T-helper 17 cell (primary cell): ENCODE results near the gene USH2A. TPM values are rescaled to one million over a fixed set of nuclear protein-coding genes. Genes with fewer than 3 reads are reported as not detected.

ENCODE experiments used
- ATAC-seq: fragments of 150-1000 bp; cut with Tn5 transposase; 2 replicates; pipeline ENCODE4 v1.10.0; 2021; ENCODE audit warnings: mild to moderate bottlenecking, moderate library complexity
- DNase-seq, 3 donors: peaks; one replicate each; pipeline versions ENCODE4 v3.0.0 to v3.0.0-alpha.2; 2020 to 2021
- H3K9me3 ChIP-seq: one replicate; pipeline ENCODE4 v1.7.0; 2013; ENCODE audit warnings: low read length, mild to moderate bottlenecking; ENCODE audit not compliant: control insufficient read depth, poor library complexity, severe bottlenecking
- H3K27ac Mint-ChIP-seq: one replicate; pipeline ENCODE4 v1.8.0; 2022; ENCODE audit warnings: mild to moderate bottlenecking, moderate library complexity, mixed read lengths
- H3K27me3 Mint-ChIP-seq: one replicate; pipeline ENCODE4 v1.8.0; 2022; ENCODE audit warnings: mixed read lengths
- H3K36me3 Mint-ChIP-seq: one replicate; pipeline ENCODE4 v1.8.0; 2022; ENCODE audit warnings: low read depth, mixed read lengths
- H3K4me1 Mint-ChIP-seq: one replicate; pipeline ENCODE4 v1.8.0; 2022; ENCODE audit warnings: mild to moderate bottlenecking, mixed read lengths
- H3K4me3 Mint-ChIP-seq: one replicate; pipeline ENCODE4 v1.8.0; 2022; ENCODE audit warnings: mild to moderate bottlenecking, moderate library complexity, mixed read lengths
- total RNA-seq, 4 donors: library from RNA in 2 of 4; stranded (reverse) in 2 of 4; gene quantifications; one replicate each; pipeline ENCODE4 v1.2.3 and lab custom pipeline; 2022 to 2026

Gene USH2A
- total RNA-seq, 2 donors from 2014 or later = not detected

- DNase-seq (no peak), ATAC-seq (no peak)
- H3K27ac Mint-ChIP-seq = no peak overlapping the region
- H3K36me3 Mint-ChIP-seq = no peaks in the 10 kb centered on the region
- no peaks in the 10 kb centered on the region for H3K9me3 ChIP-seq
- H3K4me3 Mint-ChIP-seq = no peak overlapping the region
- H3K4me1 Mint-ChIP-seq = no peaks in the 10 kb centered on the region
- H3K27me3 Mint-ChIP-seq = no peaks in the 10 kb centered on the region
Observed at GRCh38 chr1:215923129-215923824, 500.0 kb downstream of the USH2A start.

- ATAC-seq (no peak), DNase-seq (no peak)
- Mint-ChIP-seq H3K27ac (no peak overlapping the region), H3K4me1 (no peaks in the 10 kb centered on the region), H3K27me3 (no peaks in the 10 kb centered on the region), H3K36me3 (no peaks in the 10 kb centered on the region), H3K4me3 (no peak overlapping the region)
- H3K9me3 ChIP-seq = no peaks in the 10 kb centered on the region
Observed at GRCh38 chr1:215911406-215911968, 511.8 kb downstream of the USH2A start.

DNA sequence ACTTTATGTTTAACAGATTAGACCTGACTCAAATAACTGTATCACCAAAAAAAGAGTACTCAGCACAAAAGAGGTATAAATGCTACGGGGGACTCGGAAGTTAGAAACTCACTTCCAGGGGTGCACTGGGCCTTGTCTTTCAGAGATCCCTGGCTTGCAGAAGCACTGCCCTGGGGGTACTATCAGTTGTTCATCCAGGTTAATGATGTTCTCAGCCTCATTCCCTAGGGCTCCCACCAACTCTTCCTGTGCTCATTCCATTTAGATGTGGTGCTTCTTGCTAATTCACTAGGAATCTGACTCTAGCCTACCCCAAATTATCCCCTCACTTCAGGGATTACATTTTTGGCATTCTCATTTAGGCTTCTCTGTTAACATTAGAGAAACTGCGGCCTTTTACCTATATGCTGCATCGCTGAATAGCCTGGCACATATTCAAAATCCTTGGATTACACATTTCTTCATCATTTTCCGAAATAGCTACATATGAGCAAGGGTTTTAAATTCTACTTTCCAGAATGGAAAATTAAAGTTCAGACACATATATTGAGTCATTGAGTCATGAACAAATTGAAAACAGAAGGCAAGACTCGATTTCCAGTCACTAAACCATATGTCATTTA, 517.6 kb downstream of the USH2A start:
- ATAC-seq = no peak
- no peak for DNase-seq
- Mint-ChIP-seq H3K36me3 (no peaks in the 10 kb centered on the region), H3K4me1 (no peaks in the 10 kb centered on the region), H3K27ac (no peak overlapping the region), H3K27me3 (no peaks in the 10 kb centered on the region), H3K4me3 (no peak overlapping the region)
- no peaks in the 10 kb centered on the region for H3K9me3 ChIP-seq

DNA sequence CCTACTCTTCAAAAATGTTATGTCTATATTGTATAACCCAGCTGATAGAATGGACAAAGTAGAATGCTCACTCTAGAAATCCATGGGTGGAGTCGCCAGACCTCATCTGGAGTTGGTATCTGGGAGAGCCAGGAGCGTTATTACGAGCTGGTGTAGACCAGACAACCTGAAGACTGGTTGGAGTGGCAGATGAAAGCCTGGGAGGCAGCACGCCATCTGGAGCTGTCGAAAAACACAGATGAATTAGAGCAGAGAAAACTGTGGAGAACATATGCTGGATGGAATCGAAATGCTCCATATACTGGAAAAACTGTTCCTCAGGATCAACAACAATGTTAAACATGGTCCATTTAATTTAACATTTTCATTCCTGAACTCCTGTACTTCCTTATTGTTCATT, 522.6 kb downstream of the USH2A start:
- H3K4me1 Mint-ChIP-seq = no peaks in the 10 kb centered on the region
- no peak overlapping the region for H3K4me3 Mint-ChIP-seq
- H3K36me3 Mint-ChIP-seq = no peaks in the 10 kb centered on the region
- no peaks in the 10 kb centered on the region for H3K27me3 Mint-ChIP-seq
- no peak for ATAC-seq
- DNase-seq = no peak
- no peaks in the 10 kb centered on the region for H3K9me3 ChIP-seq
- no peak overlapping the region for H3K27ac Mint-ChIP-seq

DNA sequence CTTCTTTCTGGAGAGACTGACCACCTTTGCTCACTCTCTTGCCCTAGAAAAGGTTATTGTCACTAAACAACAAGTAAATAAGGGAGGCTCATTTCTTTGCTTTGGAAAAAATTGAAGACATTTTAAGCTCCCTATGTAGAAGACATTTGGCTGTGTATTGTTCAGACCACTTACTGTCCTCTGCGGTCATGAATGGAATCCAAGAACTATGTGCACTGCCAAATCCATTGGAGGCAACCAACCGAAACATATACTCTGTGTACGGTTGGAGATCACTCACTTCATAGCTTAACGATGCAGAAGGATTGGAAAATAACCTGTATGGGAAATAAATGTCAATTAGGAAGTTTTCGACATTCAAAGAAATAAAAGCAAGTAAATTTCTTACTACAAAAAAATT, 523.3 kb downstream of the USH2A start:
- DNase-seq (no peak), ATAC-seq (no peak)
- H3K27me3 Mint-ChIP-seq = no peaks in the 10 kb centered on the region
- H3K36me3 Mint-ChIP-seq = no peaks in the 10 kb centered on the region
- H3K4me1 Mint-ChIP-seq = no peaks in the 10 kb centered on the region
- H3K9me3 ChIP-seq = no peaks in the 10 kb centered on the region
- H3K27ac Mint-ChIP-seq = no peak overlapping the region
- no peak overlapping the region for H3K4me3 Mint-ChIP-seq

GRCh38 chr1:215895893-215896292, 527.4 kb downstream of the USH2A start:
- Mint-ChIP-seq H3K36me3 (no peaks in the 10 kb centered on the region), H3K4me3 (no peak overlapping the region), H3K27me3 (no peaks in the 10 kb centered on the region)

DNA sequence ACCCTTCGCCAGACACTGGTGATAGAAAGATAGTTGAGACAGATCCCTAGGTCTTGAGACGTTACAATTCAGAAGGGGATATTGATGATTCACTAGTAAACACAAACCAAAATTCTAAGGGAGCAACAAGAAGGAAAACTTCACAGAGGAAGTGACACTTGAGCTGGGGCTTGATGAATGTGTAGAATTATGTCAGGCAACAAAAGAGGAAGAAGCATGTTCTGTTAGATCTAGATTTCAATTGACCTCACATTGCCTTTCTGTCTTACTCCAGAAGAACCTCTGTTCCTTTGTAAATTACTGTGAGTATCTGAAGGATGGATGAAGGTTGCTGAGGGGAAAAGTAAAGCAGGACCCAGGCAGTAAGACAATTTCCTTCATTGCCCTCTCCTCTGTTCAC, 528.0 kb downstream of the USH2A start:
- H3K27me3 Mint-ChIP-seq = no peaks in the 10 kb centered on the region
- H3K27ac Mint-ChIP-seq = no peak overlapping the region
- H3K4me1 Mint-ChIP-seq = no peaks in the 10 kb centered on the region
- no peak overlapping the region for H3K4me3 Mint-ChIP-seq
- no peak for DNase-seq
- H3K9me3 ChIP-seq = no peaks in the 10 kb centered on the region
- H3K36me3 Mint-ChIP-seq = no peaks in the 10 kb centered on the region
- no peak for ATAC-seq

More at GRCh38 chr1:215895893-215896292, 527.4 kb downstream of the USH2A start:
- Mint-ChIP-seq H3K27ac (no peak overlapping the region), H3K4me1 (no peaks in the 10 kb centered on the region)
- ATAC-seq = no peak
- DNase-seq = no peak
- H3K9me3 ChIP-seq = no peaks in the 10 kb centered on the region

DNA sequence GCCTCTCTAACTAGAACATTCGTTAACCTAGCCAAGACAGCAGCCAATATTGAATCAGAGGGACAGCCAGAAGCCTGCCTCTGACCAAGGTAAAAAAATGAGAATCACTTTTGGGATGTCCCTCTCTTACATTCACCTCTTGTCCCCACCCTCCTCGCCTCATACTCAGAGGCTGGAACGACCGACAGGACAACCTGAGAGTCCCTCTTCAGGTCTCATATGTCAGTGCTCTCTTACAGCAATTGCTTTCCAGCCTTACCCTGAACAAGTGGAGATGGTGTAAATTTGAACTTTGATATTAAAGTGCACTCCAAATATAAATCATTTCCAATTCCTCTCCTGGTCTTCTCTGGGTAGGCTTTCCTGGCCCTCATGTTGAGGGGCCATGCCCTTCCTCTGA, 528.6 kb downstream of the USH2A start:
- Mint-ChIP-seq H3K27ac (no peak overlapping the region), H3K36me3 (no peaks in the 10 kb centered on the region), H3K4me3 (no peak overlapping the region), H3K4me1 (no peaks in the 10 kb centered on the region), H3K27me3 (no peaks in the 10 kb centered on the region)
- no peak for ATAC-seq
- no peak for DNase-seq
- H3K9me3 ChIP-seq = no peaks in the 10 kb centered on the region

GRCh38 chr1:215891266-215892057, 531.8 kb downstream of the USH2A start:
- Mint-ChIP-seq H3K4me3 (no peak overlapping the region), H3K36me3 (no peaks in the 10 kb centered on the region), H3K4me1 (no peaks in the 10 kb centered on the region), H3K27ac (no peak overlapping the region), H3K27me3 (no peaks in the 10 kb centered on the region)
- H3K9me3 ChIP-seq = no peaks in the 10 kb centered on the region
- DNase-seq (no peak), ATAC-seq (no peak)

- no peaks in the 10 kb centered on the region for H3K9me3 ChIP-seq
- Mint-ChIP-seq H3K4me3 (no peak overlapping the region), H3K4me1 (no peaks in the 10 kb centered on the region), H3K27me3 (no peaks in the 10 kb centered on the region), H3K36me3 (no peaks in the 10 kb centered on the region), H3K27ac (no peak overlapping the region)
- ATAC-seq = no peak
- no peak for DNase-seq
Observed at GRCh38 chr1:215890438-215890837, 532.8 kb downstream of the USH2A start.

DNA sequence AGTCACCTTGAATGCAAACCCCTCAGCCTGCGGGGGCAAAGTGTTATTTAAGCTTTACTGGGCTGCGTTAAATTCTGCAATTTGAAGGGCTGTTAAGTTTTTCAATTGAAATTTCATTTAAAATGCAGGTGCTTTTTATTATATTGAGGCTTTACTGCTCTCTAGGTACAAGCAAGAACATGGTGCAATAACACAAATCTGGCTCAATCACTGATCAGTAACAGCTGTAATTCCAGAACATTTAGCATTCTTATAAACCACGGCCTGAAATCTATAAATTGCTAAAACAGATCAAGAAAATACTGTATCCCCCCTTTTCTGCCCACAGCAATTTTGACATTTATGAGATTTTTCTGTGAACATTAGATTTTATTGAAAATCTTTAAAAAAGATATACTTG, 533.4 kb downstream of the USH2A start:
- DNase-seq (no peak), ATAC-seq (no peak)
- no peak overlapping the region for H3K27ac Mint-ChIP-seq
- no peaks in the 10 kb centered on the region for H3K27me3 Mint-ChIP-seq
- no peaks in the 10 kb centered on the region for H3K9me3 ChIP-seq
- H3K4me3 Mint-ChIP-seq = no peak overlapping the region
- H3K4me1 Mint-ChIP-seq = no peaks in the 10 kb centered on the region
- H3K36me3 Mint-ChIP-seq = no peaks in the 10 kb centered on the region

GRCh38 chr1:215888159-215888558, 535.1 kb downstream of the USH2A start:
- H3K36me3 Mint-ChIP-seq = no peaks in the 10 kb centered on the region

DNA sequence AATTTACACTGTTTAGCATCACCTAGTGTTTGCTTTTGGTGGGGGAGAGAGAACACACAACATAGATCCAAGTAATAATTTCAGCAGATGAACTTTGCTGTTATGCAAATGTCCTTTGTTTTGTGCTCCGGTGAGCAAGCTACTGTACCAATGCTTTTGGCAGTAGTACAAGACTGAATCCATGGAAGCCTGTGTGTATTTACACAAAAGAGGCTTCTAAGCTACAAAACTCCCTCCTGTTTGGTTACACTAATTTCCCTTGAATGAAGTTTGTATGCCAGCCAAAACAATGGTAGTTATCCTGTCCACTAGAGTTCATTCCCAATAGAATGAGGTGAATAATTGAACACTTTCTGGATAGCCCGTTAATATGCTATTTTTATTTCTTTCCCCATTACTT, 535.6 kb downstream of the USH2A start:
- no peak for ATAC-seq
- DNase-seq = no peak
- Mint-ChIP-seq H3K27me3 (no peaks in the 10 kb centered on the region), H3K4me3 (no peak overlapping the region), H3K4me1 (no peaks in the 10 kb centered on the region), H3K36me3 (no peaks in the 10 kb centered on the region), H3K27ac (no peak overlapping the region)
- no peaks in the 10 kb centered on the region for H3K9me3 ChIP-seq

More at GRCh38 chr1:215888159-215888558, 535.1 kb downstream of the USH2A start:
- H3K4me3 Mint-ChIP-seq = no peak overlapping the region
- no peaks in the 10 kb centered on the region for H3K4me1 Mint-ChIP-seq
- H3K27ac Mint-ChIP-seq = no peak overlapping the region
- no peak for ATAC-seq
- DNase-seq = no peak
- no peaks in the 10 kb centered on the region for H3K9me3 ChIP-seq
- no peaks in the 10 kb centered on the region for H3K27me3 Mint-ChIP-seq
